ENCODE results near the gene NACC2.

DNA sequence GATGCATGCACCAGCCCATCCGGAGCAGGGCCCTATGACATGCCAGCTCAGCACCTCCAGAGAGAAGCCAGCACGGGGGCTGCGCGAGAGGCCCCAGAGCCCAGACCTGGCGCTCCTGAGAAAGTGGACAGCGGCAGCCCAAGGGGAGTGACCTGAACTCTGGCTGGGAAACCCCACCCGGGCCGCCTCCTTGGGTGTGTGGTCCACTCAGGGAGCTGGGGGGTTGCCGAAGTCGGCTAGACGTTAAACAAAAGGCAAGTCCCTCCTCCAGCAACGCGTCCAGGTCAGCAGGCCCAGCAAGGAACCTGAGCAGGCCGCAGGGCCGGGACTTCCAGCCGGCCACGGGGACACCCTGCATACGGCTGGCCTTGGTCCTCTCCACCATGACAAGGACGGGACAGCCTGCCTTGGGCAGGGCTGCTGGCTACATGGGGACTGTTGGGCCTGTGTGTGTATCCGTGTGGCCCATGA lies 35.7 kb downstream of the NACC2 start:
- TF ChIP-seq, protein P1, sequence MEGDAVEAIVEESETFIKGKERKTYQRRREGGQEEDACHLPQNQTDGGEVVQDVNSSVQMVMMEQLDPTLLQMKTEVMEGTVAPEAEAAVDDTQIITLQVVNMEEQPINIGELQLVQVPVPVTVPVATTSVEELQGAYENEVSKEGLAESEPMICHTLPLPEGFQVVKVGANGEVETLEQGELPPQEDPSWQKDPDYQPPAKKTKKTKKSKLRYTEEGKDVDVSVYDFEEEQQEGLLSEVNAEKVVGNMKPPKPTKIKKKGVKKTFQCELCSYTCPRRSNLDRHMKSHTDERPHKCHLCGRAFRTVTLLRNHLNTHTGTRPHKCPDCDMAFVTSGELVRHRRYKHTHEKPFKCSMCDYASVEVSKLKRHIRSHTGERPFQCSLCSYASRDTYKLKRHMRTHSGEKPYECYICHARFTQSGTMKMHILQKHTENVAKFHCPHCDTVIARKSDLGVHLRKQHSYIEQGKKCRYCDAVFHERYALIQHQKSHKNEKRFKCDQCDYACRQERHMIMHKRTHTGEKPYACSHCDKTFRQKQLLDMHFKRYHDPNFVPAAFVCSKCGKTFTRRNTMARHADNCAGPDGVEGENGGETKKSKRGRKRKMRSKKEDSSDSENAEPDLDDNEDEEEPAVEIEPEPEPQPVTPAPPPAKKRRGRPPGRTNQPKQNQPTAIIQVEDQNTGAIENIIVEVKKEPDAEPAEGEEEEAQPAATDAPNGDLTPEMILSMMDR (IDR thresholded peaks at IDR 0.05; ENCODE audit: insufficient read depth, low read depth, low read length): no peak
- no peak for TF ChIP-seq EZH2 (IDR thresholded peaks at IDR 0.05; ENCODE audit: insufficient read depth, low read length)

All from astrocyte (in vitro differentiated cells and primary cell).